Neuron (in vitro differentiated cells): ENCODE measurements around the gene ABHD3.
"Not testable (repeated sequence)": the region's sequence is repeated elsewhere in the genome, so short reads cannot be mapped to it uniquely, and the experiment has no call there.

Experiments
- H2AFZ ChIP-seq: one replicate; pipeline ENCODE4 v1.6.1; 2013; ENCODE audit warnings: low read depth, mild to moderate bottlenecking, inconsistent platforms, low read length, moderate library complexity
- H3K27me3 ChIP-seq: one replicate; pipeline ENCODE4 v1.6.1; 2013; ENCODE audit warnings: low read length; ENCODE audit not compliant: insufficient read depth
- H3K36me3 ChIP-seq: one replicate; pipeline ENCODE4 v1.6.1; 2013; ENCODE audit warnings: low read length; ENCODE audit not compliant: insufficient read depth
- H3K4me1 ChIP-seq: one replicate; pipeline ENCODE4 v1.6.1; 2013; ENCODE audit warnings: low read length; ENCODE audit not compliant: insufficient read depth
- H3K4me3 ChIP-seq: 2 replicates; pipeline ENCODE4 v1.5.1; 2013; ENCODE audit warnings: mild to moderate bottlenecking, low read length, moderate library complexity
- H3K9me3 ChIP-seq: one replicate; pipeline ENCODE4 v1.6.1; 2013; ENCODE audit warnings: low read length

Gene ABHD3

DNA sequence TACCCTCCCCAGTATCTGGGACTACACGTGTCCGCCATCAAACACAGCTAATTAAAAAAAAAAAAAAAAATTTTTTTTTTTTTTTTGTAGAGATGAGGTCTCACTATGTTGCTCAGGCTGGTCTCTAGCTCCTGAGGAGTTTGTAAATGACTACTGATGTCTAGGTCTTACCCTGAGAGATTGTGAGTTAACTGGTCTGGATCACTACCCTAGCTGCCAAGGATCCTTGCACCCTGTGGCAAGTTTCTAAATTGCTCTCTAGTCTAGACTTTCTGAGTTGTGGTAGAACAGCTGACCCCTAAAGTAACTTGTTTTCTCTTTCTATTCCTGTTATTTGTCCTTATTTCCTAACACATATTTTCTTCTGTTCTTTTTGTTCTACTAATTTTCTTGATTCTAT is 44.5 kb downstream of the ABHD3 start:
- Histone ChIP-seq H3K36me3 (peaks cover 10% of the 10 kb centered on the region), H3K4me3 (no peak overlapping the region), H3K9me3 (no peaks in the 10 kb centered on the region), H2AFZ (no peak overlapping the region), H3K27me3 (no peaks in the 10 kb centered on the region), H3K4me1 (no peaks in the 10 kb centered on the region)

GRCh38 chr18:21656402-21656801 is 48.2 kb downstream of the ABHD3 start:
- no peaks in the 10 kb centered on the region for H3K9me3 ChIP-seq

DNA sequence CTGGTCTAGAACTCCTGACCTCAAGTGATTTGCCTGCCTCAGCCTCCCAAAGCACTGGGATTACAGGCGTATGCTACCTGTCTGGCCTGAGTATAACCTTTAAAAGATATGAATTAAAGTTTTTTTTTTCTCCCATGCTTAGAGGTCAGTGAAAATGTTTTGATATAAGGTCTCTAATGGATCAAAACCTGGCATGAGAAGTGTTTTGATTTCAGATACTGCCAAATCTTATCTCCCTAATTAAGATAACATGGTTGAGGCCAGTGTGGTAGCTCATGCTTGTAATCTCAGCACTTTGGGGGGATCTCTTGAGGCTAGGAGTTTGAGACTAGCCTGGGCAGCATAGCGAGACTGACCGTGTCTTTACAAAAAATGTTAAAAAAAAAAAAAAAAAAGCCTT is 51.2 kb downstream of the ABHD3 start:
- Histone ChIP-seq H3K4me1 (no peaks in the 10 kb centered on the region), H3K9me3 (no peaks in the 10 kb centered on the region), H2AFZ (no peak overlapping the region), H3K4me3 (no peak overlapping the region), H3K27me3 (no peaks in the 10 kb centered on the region), H3K36me3 (peaks cover 8% of the 10 kb centered on the region)

More at GRCh38 chr18:21656402-21656801, 48.2 kb downstream of the ABHD3 start:
- Histone ChIP-seq H3K4me3 (no peak overlapping the region), H3K36me3 (peaks cover 3% of the 10 kb centered on the region), H2AFZ (no peak overlapping the region), H3K4me1 (no peaks in the 10 kb centered on the region), H3K27me3 (no peaks in the 10 kb centered on the region)

GRCh38 chr18:21652073-21652472 is 52.5 kb downstream of the ABHD3 start:
- Histone ChIP-seq H3K27me3 (no peaks in the 10 kb centered on the region), H3K4me3 (no peak overlapping the region), H3K9me3 (no peaks in the 10 kb centered on the region), H3K4me1 (no peaks in the 10 kb centered on the region), H3K36me3 (peaks cover 8% of the 10 kb centered on the region), H2AFZ (no peak overlapping the region)

DNA sequence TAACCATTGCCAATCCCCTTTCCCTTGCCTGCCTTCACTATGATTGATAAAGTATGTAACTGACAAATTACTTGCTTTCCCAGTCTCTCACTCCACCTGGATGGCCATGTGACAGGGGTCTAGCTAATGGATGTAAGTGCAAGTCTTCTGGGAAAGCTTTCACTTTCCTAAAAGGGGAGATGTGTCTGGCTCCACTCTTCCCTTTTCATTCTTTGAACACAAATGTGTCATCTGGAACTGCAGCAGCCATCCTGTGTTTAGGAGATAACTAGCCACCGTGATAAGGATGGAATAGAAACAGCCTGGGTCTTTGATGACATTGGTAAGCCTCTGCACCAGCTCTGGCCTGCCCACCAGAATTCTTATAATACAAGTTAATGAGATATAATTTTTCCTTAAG is 54.3 kb downstream of the ABHD3 start:
- Histone ChIP-seq H3K9me3 (no peaks in the 10 kb centered on the region), H3K4me3 (no peak overlapping the region), H2AFZ (no peak overlapping the region), H3K27me3 (no peaks in the 10 kb centered on the region), H3K36me3 (peaks cover 6% of the 10 kb centered on the region), H3K4me1 (no peaks in the 10 kb centered on the region)

DNA sequence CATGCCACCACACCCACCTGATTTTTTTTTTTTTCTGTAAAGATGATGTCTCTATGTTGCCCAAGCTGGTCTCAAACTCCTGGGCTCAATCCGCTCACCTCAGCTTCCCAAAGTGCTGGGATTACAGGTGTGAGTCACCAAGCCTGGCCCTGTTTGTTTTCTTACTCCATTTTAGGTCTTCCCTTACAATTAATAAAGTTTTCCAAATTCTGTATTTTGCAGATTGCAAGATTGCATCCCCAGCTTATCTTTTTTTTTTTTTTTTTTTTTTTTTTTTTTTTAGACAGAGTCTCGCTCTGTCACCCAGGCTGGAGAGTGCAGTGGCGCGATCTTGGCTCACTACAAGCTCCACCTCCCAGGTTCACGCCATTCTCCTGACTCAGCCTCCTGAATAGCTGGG is 64.2 kb downstream of the ABHD3 start:
- H3K27me3 ChIP-seq, H3K9me3 ChIP-seq, H3K4me1 ChIP-seq, H3K4me3 ChIP-seq, H2AFZ ChIP-seq, H3K36me3 ChIP-seq: not testable (repeated sequence)

DNA sequence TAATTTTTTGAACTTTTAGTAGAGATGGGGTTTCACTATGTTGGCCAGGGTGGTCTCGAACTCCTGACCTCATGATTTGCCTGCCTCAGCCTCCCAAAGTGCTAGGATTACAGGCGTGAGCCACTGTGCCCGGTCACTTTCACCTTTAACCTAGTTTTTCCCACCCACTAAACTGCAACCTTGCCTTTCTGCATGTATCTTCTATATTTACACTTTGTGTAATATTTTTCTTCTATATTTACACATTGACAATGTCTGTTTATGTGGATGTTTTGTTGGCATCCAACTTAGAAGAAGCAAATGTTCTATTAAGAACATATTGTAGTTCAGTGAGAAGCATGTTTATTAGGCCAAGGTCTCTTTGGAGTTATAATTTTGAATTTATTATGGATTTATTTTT is 65.8 kb downstream of the ABHD3 start:
- H3K4me1 ChIP-seq: no peaks in the 10 kb centered on the region

DNA sequence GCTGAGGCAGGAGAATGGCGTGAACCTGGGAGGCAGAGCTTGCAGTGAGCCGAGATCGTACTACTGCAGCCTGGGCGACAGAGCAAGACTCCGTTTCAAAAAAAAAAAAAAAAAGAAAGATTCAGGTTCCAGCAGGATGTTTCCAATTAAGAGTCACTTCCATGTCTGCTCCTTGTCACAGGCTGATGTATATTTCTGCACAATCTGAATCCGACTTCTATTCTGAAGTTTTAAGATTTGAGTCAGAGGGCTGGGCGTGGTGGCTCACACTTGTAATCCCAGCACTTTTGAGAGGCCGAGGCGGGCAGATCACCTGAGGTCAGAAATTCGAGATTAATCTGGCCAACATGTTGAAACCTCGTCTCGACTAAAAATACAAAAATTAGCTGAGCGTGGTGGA is 67.8 kb downstream of the ABHD3 start:
- Histone ChIP-seq H3K4me3 (no peak overlapping the region), H2AFZ (no peak overlapping the region), H3K9me3 (no peaks in the 10 kb centered on the region), H3K36me3 (peaks cover 29% of the 10 kb centered on the region), H3K4me1 (no peaks in the 10 kb centered on the region), H3K27me3 (no peaks in the 10 kb centered on the region)

More for the DNA sequence above, 65.8 kb downstream of the ABHD3 start:
- Histone ChIP-seq H3K27me3 (no peaks in the 10 kb centered on the region), H3K4me3 (no peak overlapping the region), H2AFZ (no peak overlapping the region), H3K36me3 (peaks cover 14% of the 10 kb centered on the region), H3K9me3 (no peaks in the 10 kb centered on the region)

DNA sequence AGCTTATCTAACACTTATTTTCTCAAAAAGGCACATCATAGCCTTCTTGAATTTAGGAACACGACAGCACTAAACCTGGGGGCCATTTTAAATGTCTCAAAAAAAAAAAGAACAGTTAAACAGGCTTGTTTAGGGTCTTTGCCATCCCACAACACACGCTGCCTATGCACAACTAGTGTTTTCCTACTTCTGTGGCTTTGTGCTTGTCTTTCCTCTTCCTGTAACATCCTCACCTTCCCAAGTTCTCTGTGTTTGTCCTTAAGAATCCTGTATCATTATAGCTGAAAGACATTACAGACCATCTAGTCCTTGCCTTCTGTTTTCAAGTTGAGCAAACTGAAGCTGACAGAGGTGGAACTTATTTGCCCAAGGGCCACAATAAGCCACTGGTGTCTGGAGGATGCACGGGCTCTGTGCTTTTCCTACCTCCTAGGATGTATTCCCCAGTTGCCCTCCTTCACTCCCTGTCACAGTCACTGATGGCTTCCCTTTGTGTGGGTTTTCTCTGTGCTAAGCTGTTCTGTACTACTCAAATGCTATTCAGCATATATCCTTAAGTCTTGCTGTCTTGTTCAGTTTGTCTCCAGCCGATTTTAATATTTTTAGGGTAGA is 69.9 kb downstream of the ABHD3 start:
- Histone ChIP-seq H3K4me1 (no peaks in the 10 kb centered on the region), H3K36me3 (peaks cover 46% of the 10 kb centered on the region), H3K27me3 (no peaks in the 10 kb centered on the region), H2AFZ (no peak overlapping the region), H3K4me3 (no peak overlapping the region), H3K9me3 (no peaks in the 10 kb centered on the region)

- H3K9me3 ChIP-seq: no peaks in the 10 kb centered on the region
- no peak overlapping the region for H3K4me3 ChIP-seq
- no peak overlapping the region for H2AFZ ChIP-seq
- H3K36me3 ChIP-seq: peaks cover 67% of the 10 kb centered on the region
- no peaks in the 10 kb centered on the region for H3K4me1 ChIP-seq
- no peaks in the 10 kb centered on the region for H3K27me3 ChIP-seq
Observed at GRCh38 chr18:21632393-21632792, 72.2 kb downstream of the ABHD3 start.

DNA sequence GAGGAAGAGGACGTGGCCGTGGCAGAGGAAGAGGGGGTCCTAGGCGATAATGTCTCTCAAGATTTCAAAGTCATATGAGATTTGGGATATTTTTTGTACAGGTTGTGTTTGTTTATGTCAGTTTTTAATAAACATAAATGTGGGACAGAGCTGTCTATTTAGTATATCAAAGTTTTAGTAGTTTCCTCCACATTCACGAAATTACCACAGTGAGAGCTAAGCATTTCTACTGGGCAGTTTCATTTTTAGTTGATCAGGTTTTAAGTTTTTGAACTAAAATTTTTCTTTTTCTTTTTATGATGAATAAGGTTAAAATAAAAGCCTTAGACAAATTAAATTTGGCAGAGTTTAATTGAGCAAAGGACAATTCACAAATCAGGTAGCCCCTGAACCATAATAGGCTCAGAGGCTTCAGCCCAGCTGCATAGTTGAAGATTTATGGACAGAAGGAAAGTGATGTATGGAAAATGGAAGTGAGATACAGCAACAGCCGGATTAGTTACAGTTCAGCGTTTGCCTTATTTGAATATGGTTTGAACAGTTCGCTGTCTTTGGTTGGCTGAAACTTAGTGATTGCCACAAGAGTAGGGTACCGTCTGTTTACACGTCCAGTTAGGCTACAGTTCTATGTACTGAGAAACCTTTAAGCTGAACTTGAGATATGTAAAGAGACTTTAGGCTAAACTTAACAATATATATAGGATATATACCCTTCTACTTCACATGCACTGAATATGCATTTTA is 75.3 kb downstream of the ABHD3 start:
- Histone ChIP-seq H3K36me3 (peaks cover 78% of the 10 kb centered on the region), H3K4me1 (no peaks in the 10 kb centered on the region), H2AFZ (no peak overlapping the region), H3K27me3 (no peaks in the 10 kb centered on the region), H3K4me3 (no peak overlapping the region), H3K9me3 (no peaks in the 10 kb centered on the region)

DNA sequence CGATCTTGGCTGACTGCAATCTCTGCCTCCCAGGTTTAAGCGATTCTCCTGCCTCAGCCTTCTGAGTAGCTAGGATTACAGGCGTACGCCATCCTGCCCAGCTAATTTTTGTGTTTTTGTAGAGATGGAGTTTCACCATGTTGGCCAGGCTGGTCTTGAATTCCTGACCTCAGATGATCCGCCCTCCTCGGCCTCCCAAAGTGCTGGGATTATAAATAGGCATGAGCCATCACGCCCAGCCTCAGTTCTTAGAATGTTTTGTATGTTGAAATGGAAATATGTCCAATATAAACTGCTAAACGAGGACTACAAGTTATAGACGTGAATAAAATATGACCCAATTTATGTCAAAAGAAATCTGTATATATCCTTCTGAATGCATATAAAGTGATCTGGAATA is 82.9 kb downstream of the ABHD3 start:
- H3K4me3 ChIP-seq, H3K9me3 ChIP-seq, H3K27me3 ChIP-seq, H2AFZ ChIP-seq, H3K4me1 ChIP-seq: not testable (repeated sequence)
- H3K36me3 ChIP-seq: peaks cover 64% of the 10 kb centered on the region

- peak within 1 kb of the TSS; percentile 84 for H3K4me3 ChIP-seq
- peaks cover 5% of the 10 kb centered on the region for H3K9me3 ChIP-seq
- H3K36me3 ChIP-seq: peaks cover 20% of the 10 kb centered on the region
- no peaks in the 10 kb centered on the region for H3K27me3 ChIP-seq
- peak within 1 kb of the TSS; percentile 60 for H2AFZ ChIP-seq
- H3K4me1 ChIP-seq: peaks cover 10% of the 10 kb centered on the region
Observed at GRCh38 chr18:21612125-21613039, 92.2 kb downstream of the ABHD3 start, which contains the start of gene SNRPD1. Gene SNRPD1 (plus strand): TSS chr18:21612314. CDS start chr18:21612430, 116 bp downstream.
